Gastrocnemius medialis (tissue), 4 donors: Measurements from ENCODE around the gene TTC16. TPM values are rescaled to one million over a fixed set of nuclear protein-coding genes. Genes with fewer than 3 reads are reported as not detected.
A peak's percentile ranks its signal among the peaks of the same experiment; 100 is the strongest.

Source experiments
- ATAC-seq, 2 donors: fragments of 150-250 bp; one replicate each; pipeline ENCODE4 v1.9.1; 2016
- DNase-seq, 2 donors: peaks; one replicate each; pipeline ENCODE4 v3.0.0-alpha.2; 2019
- H3K27ac ChIP-seq, 4 donors: fragments of 200-600 bp; sonication (generic); 1 replicate in 1 of 4; 2 replicates in 3 of 4; pipeline ENCODE4 v1.5.1; 2016 to 2018; ENCODE audit warnings: mild to moderate bottlenecking in 2 of 4, moderate library complexity in 1 of 4
- H3K27me3 ChIP-seq, 3 donors: fragments of 200-600 bp; sonication (generic) in 2 of 3; 1 replicate in 1 of 3; 2 replicates in 2 of 3; pipeline versions ENCODE4 v1.5.1 to v1.6.0; 2016 to 2019; ENCODE audit warnings: mild to moderate bottlenecking in 1 of 3, moderate library complexity in 1 of 3
- H3K36me3 ChIP-seq, 2 donors: fragments of 200-600 bp; sonication (generic) in 1 of 2; one replicate each; pipeline ENCODE4 v1.5.1; 2017 to 2018
- H3K4me1 ChIP-seq, 2 donors: fragments of 200-600 bp; sonication (generic) in 1 of 2; one replicate each; pipeline ENCODE4 v1.5.1; 2016 to 2017; ENCODE audit warnings: mild to moderate bottlenecking in 2 of 2
- H3K4me3 ChIP-seq, 4 donors: fragments of 200-600 bp; sonication (generic) in 3 of 4; 1 replicate in 1 of 4; 2 replicates in 3 of 4; pipeline ENCODE4 v1.5.1; 2016 to 2019; ENCODE audit warnings: mild to moderate bottlenecking in 2 of 4
- H3K9me3 ChIP-seq, 3 donors: fragments of 200-600 bp; sonication (generic) in 2 of 3; 1 replicate in 1 of 3; 2 replicates in 2 of 3; pipeline ENCODE4 v1.5.1; 2016 to 2019
- POLR2A ChIP-seq, 2 donors: fragments of 450-650 bp; IDR thresholded peaks; one replicate each; pipeline ENCODE4 v1.6.1; 2017; ENCODE audit warnings: antibody characterized with exemption in 2 of 2, mild to moderate bottlenecking in 2 of 2, moderate library complexity in 2 of 2
- in situ Hi-C, 4 donors: fragments of 200-750 bp; cut with MboI; loops; one replicate each; pipeline versions ENCODE4 v1.15.0 to v1.8.0; 2017; ENCODE audit warnings: low sequenced_read_pairs in 4 of 4
- intact Hi-C: fragments of 100-400 bp; cut with DNase I; formaldehyde crosslinking; loops from one replicate; pipeline ENCODE4 v1.15.1; 2023; ENCODE audit warnings: low total_unique reads
- total RNA-seq, 4 donors: library from RNA; depleted of rRNA; stranded (reverse); fragments of >200 nt; gene quantifications; one replicate each; pipeline versions ENCODE4 v1.1.0 to v1.2.3, GENCODE V29; 2016
- TF ChIP-seq, protein P1 (sequence below), 5 experiments: fragments of 450-650 bp in 3 of 5; fragments of 200-600 bp in 2 of 5; sonication (generic) in 2 of 5; IDR thresholded peaks in 4 of 5; conservative IDR thresholded peaks in 1 of 5; 1 replicate in 4 of 5; 2 replicates in 1 of 5; pipeline ENCODE4 v1.5.1; 2016 to 2019; ENCODE audit warnings: antibody characterized with exemption in 5 of 5, mild to moderate bottlenecking in 3 of 5, moderate library complexity in 3 of 5

TTC16 gene
- total RNA-seq, 4 donors from 2014 or later, result not detected

DNA sequence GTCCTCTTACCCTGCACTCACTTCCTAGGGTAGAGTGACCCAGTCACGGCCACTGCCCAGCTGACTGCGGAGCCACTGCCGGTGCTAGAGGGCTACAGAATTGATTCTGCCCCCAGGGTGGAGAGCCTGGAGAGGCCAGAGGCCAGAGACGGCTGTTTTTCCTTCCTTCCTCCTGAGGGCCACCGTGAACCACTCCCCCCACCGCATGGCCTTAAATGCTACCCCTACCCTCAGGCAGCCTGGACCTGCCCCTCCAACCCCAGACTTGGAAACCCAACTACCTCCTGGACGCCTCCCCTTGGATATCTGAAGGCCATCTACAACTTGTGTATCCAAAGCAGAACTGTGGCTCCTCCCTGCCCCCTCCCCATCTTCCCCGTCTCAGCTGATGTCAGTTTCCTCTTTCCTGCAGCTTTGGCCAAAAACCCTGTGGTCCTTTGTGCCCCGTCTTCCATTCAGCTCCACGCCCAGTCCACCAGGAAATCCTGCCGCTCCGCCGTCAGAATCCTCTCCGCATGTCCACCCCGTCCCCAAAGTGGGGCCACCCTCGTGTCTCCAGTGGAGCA is 46.3 kb downstream of the TTC16 start:
- TF ChIP-seq, protein P1, sequence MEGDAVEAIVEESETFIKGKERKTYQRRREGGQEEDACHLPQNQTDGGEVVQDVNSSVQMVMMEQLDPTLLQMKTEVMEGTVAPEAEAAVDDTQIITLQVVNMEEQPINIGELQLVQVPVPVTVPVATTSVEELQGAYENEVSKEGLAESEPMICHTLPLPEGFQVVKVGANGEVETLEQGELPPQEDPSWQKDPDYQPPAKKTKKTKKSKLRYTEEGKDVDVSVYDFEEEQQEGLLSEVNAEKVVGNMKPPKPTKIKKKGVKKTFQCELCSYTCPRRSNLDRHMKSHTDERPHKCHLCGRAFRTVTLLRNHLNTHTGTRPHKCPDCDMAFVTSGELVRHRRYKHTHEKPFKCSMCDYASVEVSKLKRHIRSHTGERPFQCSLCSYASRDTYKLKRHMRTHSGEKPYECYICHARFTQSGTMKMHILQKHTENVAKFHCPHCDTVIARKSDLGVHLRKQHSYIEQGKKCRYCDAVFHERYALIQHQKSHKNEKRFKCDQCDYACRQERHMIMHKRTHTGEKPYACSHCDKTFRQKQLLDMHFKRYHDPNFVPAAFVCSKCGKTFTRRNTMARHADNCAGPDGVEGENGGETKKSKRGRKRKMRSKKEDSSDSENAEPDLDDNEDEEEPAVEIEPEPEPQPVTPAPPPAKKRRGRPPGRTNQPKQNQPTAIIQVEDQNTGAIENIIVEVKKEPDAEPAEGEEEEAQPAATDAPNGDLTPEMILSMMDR (IDR thresholded peaks at IDR 0.05 in 4 of 5, conservative IDR thresholded peaks at IDR 0.05 in 1 of 5), result no peak
- TF ChIP-seq POLR2A (IDR thresholded peaks at IDR 0.05), result no peak
- peaks cover 3 to 5% of the 10 kb centered on the region in 2 donors for H3K4me1 ChIP-seq
- peak; percentile 46 to 66 for ATAC-seq
- peak overlapping the region; percentile 29 to 81 (median 64) for H3K27ac ChIP-seq
- DNase-seq, result peak in 1 of 2 donors; percentile 42
- peaks cover 0 to under 1% (median 0%) of the 10 kb centered on the region in 3 donors for H3K27me3 ChIP-seq
- intact Hi-C loops (no loop called here), in situ Hi-C loops (no loop called here)
- H3K36me3 ChIP-seq, result no peaks in the 10 kb centered on the region
- no peaks in the 10 kb centered on the region for H3K9me3 ChIP-seq
- peak overlapping the region; percentile 16 to 38 (median 30) for H3K4me3 ChIP-seq

DNA sequence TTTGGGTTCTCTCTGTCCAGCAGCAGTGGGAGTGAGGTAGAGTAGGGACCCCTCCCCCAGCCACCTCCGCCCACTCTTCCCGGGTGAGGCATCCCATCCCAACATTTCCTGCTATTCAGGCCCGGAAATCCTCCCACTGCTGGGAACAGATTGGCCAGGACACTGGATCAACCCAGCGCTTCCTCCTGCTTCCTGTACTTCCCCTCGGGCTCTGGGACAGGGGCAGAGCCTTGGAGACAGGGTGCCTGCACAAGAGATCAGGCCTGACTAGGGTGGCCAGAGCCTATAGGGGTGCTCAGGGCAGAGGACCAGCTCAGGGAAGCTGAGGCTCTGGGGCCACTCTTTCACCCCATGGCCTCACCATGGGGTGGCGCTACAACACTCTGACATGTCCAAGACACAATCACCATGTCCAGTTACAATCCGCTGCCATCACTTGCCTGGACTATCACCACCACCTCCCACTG is 48.1 kb downstream of the TTC16 start:
- Histone ChIP-seq H3K27me3 (no peaks in the 10 kb centered on the region), H3K9me3 (no peaks in the 10 kb centered on the region), H3K4me1 (peaks cover 6 to 8% of the 10 kb centered on the region in 2 donors), H3K27ac (peak overlapping the region in 3 of 4 donors; percentile 51 to 81 (median 76)), H3K36me3 (no peaks in the 10 kb centered on the region), H3K4me3 (no peak overlapping the region)
- TF ChIP-seq POLR2A (IDR thresholded peaks at IDR 0.05), result no peak
- TF ChIP-seq, protein P1 (IDR thresholded peaks at IDR 0.05 in 4 of 5, conservative IDR thresholded peaks at IDR 0.05 in 1 of 5), result peak; percentile 16 to 55 (median 47)
- DNase-seq (no peak), ATAC-seq (peak; percentile 47 to 62)
- intact Hi-C loops, result no loop called here
- in situ Hi-C loops, result no loop called here

DNA sequence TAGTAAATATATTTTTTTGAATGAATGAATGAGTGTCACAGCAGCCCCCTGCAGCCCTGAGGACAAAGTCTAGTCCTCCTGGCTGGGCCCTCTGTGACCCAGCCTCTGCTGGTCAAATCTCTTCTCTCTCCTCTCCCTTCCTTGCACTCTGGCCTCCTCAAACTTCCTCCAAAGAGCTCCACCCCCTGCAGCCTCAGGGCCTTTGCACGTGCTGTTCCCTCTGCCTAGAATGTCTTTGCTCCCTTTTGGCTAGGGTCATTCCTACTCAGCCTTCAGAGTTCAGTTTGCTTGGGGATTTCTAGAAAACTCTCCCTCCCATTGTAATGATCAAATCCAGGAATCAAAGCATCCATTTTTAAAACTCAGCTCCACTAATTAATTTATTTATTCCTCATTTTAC is 49.5 kb downstream of the TTC16 start:
- Histone ChIP-seq H3K27ac (peak overlapping the region in 3 of 4 donors; percentile 34 to 81 (median 76)), H3K4me1 (peaks cover 5 to 12% of the 10 kb centered on the region in 2 donors), H3K4me3 (no peak overlapping the region), H3K9me3 (no peaks in the 10 kb centered on the region), H3K27me3 (no peaks in the 10 kb centered on the region), H3K36me3 (no peaks in the 10 kb centered on the region)
- intact Hi-C loops (no loop called here), in situ Hi-C loops (no loop called here)
- DNase-seq (no peak), ATAC-seq (no peak)
- TF ChIP-seq, protein P1 (IDR thresholded peaks at IDR 0.05 in 4 of 5, conservative IDR thresholded peaks at IDR 0.05 in 1 of 5), result no peak
- no peak for TF ChIP-seq POLR2A (IDR thresholded peaks at IDR 0.05)

DNA sequence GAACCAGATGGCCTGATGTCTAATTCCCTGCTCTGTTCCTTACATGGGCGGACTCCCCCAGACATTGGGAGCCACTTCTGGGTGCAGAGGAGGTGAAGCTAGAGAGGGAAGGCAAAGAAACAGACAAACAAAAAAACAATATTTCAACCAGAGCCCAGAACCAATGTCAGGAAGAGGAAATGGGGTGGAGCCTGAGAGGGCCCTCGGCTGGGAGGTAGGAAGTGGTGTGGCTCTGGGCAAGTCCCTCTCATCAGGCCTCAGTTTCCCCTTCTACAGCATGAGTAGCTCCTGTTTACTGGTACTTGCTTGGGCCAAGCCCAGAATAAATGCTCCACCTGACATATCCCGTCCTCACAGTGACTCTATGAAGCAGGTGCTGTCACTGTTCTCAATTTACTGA is 51.5 kb downstream of the TTC16 start:
- peak overlapping the region; percentile 65 to 81 (median 76) for H3K27ac ChIP-seq
- DNase-seq (no peak), ATAC-seq (no peak)
- H3K4me1 ChIP-seq, result peaks cover 11 to 18% of the 10 kb centered on the region in 2 donors
- H3K4me3 ChIP-seq, result peak overlapping the region in 3 of 4 donors; percentile 8 to 63 (median 18)
- intact Hi-C loops, result no loop called here
- no peaks in the 10 kb centered on the region for H3K27me3 ChIP-seq
- TF ChIP-seq, protein P1 (IDR thresholded peaks at IDR 0.05 in 4 of 5, conservative IDR thresholded peaks at IDR 0.05 in 1 of 5), result no peak
- TF ChIP-seq POLR2A (IDR thresholded peaks at IDR 0.05), result no peak
- no peaks in the 10 kb centered on the region for H3K36me3 ChIP-seq
- in situ Hi-C loops, result no loop called here
- no peaks in the 10 kb centered on the region for H3K9me3 ChIP-seq
